Adrenal gland (tissue), 5 donors: ENCODE measurements around the gene ERC2.

Source experiments
- CTCF ChIP-seq, 6 experiments: fragments of 450-650 bp in 4 of 6; fragments of 200-600 bp in 2 of 6; sonication (generic) in 1 of 6; IDR thresholded peaks; 1 replicate in 5 of 6; 2 replicates in 1 of 6; pipeline versions ENCODE4 v1.5.1 to v1.8.0; 2016 to 2021; ENCODE audit warnings: antibody characterized with exemption in 6 of 6, mild to moderate bottlenecking in 2 of 6, moderate library complexity in 1 of 6
- POLR2A ChIP-seq, 2 donors: fragments of 450-650 bp; IDR thresholded peaks; one replicate each; pipeline ENCODE4 v1.6.1; 2017; ENCODE audit warnings: antibody characterized with exemption in 2 of 2, mild to moderate bottlenecking in 2 of 2, moderate library complexity in 1 of 2
- donor health status: DM: no; HTN: no; CAD: no.

- TF ChIP-seq CTCF (IDR thresholded peaks at IDR 0.05) (no peak), POLR2A (IDR thresholded peaks at IDR 0.05) (no peak)
Measured at GRCh38 chr3:55686426-55687254, 781.6 kb downstream of the ERC2 start.
